Colonic mucosa (tissue), 4 donors: ENCODE data around the gene ANO2. TPM values are rescaled to one million over a fixed set of nuclear protein-coding genes. Genes with fewer than 3 reads are reported as not detected.

Experiments used
- DNase-seq: peaks from one replicate; pipeline ENCODE4 v3.0.0-alpha.2; 2020
- H3K27ac ChIP-seq: fragments of 200-600 bp; one replicate; pipeline ENCODE4 v1.8.0; 2021
- H3K27me3 ChIP-seq: fragments of 200-600 bp; one replicate; pipeline ENCODE4 v1.8.0; 2021
- H3K36me3 ChIP-seq: fragments of 200-600 bp; one replicate; pipeline ENCODE4 v1.8.0; 2021
- H3K4me1 ChIP-seq: fragments of 200-600 bp; one replicate; pipeline ENCODE4 v1.8.0; 2021; ENCODE audit warnings: mild to moderate bottlenecking
- H3K4me3 ChIP-seq: fragments of 200-600 bp; one replicate; pipeline ENCODE4 v1.8.0; 2021
- H3K9ac ChIP-seq, 2 donors: one replicate each; pipeline ENCODE4 v1.7.0; 2013; ENCODE audit warnings: control low read depth in 2 of 2, low read depth in 2 of 2, low read length in 2 of 2
- H3K9me3 ChIP-seq: fragments of 200-600 bp; one replicate; pipeline ENCODE4 v1.8.0; 2021
- intact Hi-C: fragments of 100-400 bp; cut with DNase I; formaldehyde crosslinking; loops from one replicate; pipeline ENCODE4 v1.14.1; 2022
- total RNA-seq, 2 donors: library from RNA; stranded (reverse); fragmentation: NEBNext Ultra II Directional in 1 of 2; extraction: Animal tissue kit (Norgen Biotek cat#: 25700) in 1 of 2; gene quantifications; one replicate each; pipeline ENCODE4 v1.2.1, GENCODE V29; 2021
- TF ChIP-seq, protein P1 (sequence below): fragments of 200-600 bp; IDR thresholded peaks from one replicate; pipeline ENCODE4 v1.8.0; 2022; ENCODE audit warnings: antibody characterized with exemption, mild to moderate bottlenecking
- donor health status: healthy.
- donor health status: DM: no; HTN: no; CAD: no.
- donor health status: DM: no; HTN: no; CAD: no.

The ANO2 gene
- total RNA-seq, 2 donors from 2014 or later, result 1.1 to 2.2 TPM

DNA sequence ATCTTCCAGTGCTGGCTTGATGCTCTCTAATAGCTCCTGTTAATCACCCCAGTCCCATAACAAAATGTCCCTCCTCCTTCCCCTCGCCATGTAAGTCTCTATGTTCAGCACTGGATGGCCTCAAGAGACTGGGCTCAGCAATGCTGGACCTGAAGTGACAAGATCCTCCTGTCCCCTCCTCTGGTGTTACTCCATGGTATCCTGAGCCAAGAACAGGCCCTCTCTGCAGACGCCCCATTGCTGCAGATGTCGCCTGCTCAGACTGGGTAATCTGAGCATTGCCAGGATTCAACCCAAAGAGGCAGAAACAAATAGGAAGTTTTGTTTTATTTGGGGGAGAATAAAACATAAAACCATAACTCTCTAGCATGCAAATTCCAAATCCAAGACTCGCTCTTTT lies 363.4 kb downstream of the ANO2 start:
- H3K9ac ChIP-seq, result no peak overlapping the region
- no peak overlapping the region for H3K27ac ChIP-seq
- H3K4me1 ChIP-seq, result peaks cover 5% of the 10 kb centered on the region
- H3K4me3 ChIP-seq, result no peak overlapping the region
- intact Hi-C loops, result no loop called here
- no peaks in the 10 kb centered on the region for H3K36me3 ChIP-seq
- no peaks in the 10 kb centered on the region for H3K27me3 ChIP-seq
- no peak for DNase-seq
- TF ChIP-seq, protein P1, sequence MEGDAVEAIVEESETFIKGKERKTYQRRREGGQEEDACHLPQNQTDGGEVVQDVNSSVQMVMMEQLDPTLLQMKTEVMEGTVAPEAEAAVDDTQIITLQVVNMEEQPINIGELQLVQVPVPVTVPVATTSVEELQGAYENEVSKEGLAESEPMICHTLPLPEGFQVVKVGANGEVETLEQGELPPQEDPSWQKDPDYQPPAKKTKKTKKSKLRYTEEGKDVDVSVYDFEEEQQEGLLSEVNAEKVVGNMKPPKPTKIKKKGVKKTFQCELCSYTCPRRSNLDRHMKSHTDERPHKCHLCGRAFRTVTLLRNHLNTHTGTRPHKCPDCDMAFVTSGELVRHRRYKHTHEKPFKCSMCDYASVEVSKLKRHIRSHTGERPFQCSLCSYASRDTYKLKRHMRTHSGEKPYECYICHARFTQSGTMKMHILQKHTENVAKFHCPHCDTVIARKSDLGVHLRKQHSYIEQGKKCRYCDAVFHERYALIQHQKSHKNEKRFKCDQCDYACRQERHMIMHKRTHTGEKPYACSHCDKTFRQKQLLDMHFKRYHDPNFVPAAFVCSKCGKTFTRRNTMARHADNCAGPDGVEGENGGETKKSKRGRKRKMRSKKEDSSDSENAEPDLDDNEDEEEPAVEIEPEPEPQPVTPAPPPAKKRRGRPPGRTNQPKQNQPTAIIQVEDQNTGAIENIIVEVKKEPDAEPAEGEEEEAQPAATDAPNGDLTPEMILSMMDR, result no peak
- no peaks in the 10 kb centered on the region for H3K9me3 ChIP-seq

DNA sequence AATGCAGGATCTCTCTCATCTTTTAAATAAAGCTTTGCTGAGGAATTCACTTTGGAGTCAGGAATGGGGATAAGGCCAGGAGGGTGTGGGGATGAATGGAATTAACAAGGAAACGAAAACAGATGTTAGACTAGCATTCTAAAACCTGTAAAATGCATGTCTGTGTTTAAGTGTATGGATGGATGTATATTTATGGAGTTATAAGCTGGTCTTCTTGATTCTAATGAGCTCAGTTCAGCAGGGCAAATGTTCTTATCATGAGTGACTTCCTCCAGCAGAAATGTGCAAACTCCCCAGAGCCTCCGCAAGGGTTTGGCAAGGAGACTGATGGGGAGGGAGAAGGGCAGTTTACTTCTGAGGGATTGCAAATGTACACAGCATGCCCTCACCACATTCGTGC lies 364.0 kb downstream of the ANO2 start:
- TF ChIP-seq, protein P1, result no peak
- no peaks in the 10 kb centered on the region for H3K9me3 ChIP-seq
- no peak overlapping the region for H3K27ac ChIP-seq
- no peak overlapping the region for H3K4me3 ChIP-seq
- H3K9ac ChIP-seq, result no peak overlapping the region
- intact Hi-C loops, result no loop called here
- no peak for DNase-seq
- H3K4me1 ChIP-seq, result peaks cover 5% of the 10 kb centered on the region
- H3K27me3 ChIP-seq, result no peaks in the 10 kb centered on the region
- H3K36me3 ChIP-seq, result no peaks in the 10 kb centered on the region

- TF ChIP-seq, protein P1, result no peak
- DNase-seq, result no peak
- Histone ChIP-seq H3K27ac (no peak overlapping the region), H3K4me3 (no peak overlapping the region), H3K36me3 (no peaks in the 10 kb centered on the region), H3K9me3 (no peaks in the 10 kb centered on the region), H3K4me1 (peaks cover 5% of the 10 kb centered on the region), H3K27me3 (no peaks in the 10 kb centered on the region), H3K9ac (no peak overlapping the region)
- intact Hi-C loops, result no loop called here
Observed at GRCh38 chr12:5578775-5579174, 366.3 kb downstream of the ANO2 start.

DNA sequence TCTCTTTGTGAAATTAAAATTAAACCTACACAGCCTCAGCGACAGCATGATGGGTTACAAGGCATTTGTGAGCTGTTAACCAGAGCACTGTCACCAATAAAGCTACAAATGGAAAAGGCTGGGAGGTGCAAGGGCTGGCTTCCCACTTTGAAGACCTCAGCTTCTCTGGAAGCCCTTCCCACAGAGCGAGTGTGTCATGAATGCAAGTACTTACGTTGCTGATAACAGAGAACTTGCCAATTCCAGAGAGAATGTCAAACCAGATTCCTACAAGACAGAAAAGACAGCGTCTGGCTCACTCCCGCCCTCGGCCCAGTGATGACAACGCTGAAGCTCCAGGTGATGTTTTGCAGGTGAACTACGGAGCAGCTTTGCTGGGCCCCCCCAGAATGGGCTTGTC lies 367.3 kb downstream of the ANO2 start:
- Histone ChIP-seq H3K36me3 (no peaks in the 10 kb centered on the region), H3K27ac (no peak overlapping the region)
- DNase-seq, result no peak

DNA sequence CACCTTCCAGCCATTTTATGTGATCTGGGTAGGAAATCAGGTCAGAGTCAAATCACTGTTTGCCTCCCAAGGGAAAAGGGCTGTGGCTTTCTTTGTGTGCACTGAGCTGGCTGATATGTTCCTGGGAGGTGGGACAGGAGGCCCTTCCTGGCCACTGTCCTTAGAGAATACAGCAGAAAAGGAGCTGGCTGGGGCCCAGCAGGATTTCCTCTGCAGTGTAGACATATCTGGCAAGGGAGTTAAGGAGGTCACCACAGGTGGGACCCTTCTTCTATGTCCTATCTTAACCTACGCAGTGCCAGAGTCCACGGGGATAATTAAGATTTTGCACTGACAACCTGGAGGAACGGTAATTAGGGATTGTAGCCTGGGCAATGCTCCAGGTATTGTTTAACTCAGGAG lies 367.8 kb downstream of the ANO2 start:
- TF ChIP-seq, protein P1, result no peak
- peaks cover 5% of the 10 kb centered on the region for H3K4me1 ChIP-seq
- no peak overlapping the region for H3K9ac ChIP-seq
- H3K4me3 ChIP-seq, result no peak overlapping the region
- H3K36me3 ChIP-seq, result no peaks in the 10 kb centered on the region
- intact Hi-C loops, result no loop called here
- no peak overlapping the region for H3K27ac ChIP-seq
- no peaks in the 10 kb centered on the region for H3K27me3 ChIP-seq
- no peaks in the 10 kb centered on the region for H3K9me3 ChIP-seq
- peak; percentile 62 for DNase-seq

More for the DNA sequence above, 367.3 kb downstream of the ANO2 start:
- Histone ChIP-seq H3K9me3 (no peaks in the 10 kb centered on the region), H3K27me3 (no peaks in the 10 kb centered on the region), H3K9ac (no peak overlapping the region), H3K4me1 (peaks cover 5% of the 10 kb centered on the region), H3K4me3 (no peak overlapping the region)
- intact Hi-C loops, result no loop called here
- TF ChIP-seq, protein P1, result no peak

- DNase-seq, result no peak
- Histone ChIP-seq H3K9ac (no peak overlapping the region), H3K27me3 (no peaks in the 10 kb centered on the region), H3K4me3 (no peak overlapping the region), H3K27ac (no peak overlapping the region), H3K4me1 (peaks cover 5% of the 10 kb centered on the region), H3K9me3 (no peaks in the 10 kb centered on the region), H3K36me3 (no peaks in the 10 kb centered on the region)
- intact Hi-C loops, result no loop called here
- TF ChIP-seq, protein P1, result no peak
Observed at GRCh38 chr12:5575987-5576386, 369.1 kb downstream of the ANO2 start.
